Activated naive CD8-positive, alpha-beta T cell treated with anti-CD3 and anti-CD28 coated beads, Interleukin-2, amount 10 ng/mL, durations not matched to agents 7 days and 5 days (primary cell): Measurements from ENCODE around the gene WDHD1. TPM values are rescaled to one million over a fixed set of nuclear protein-coding genes. Genes with fewer than 3 reads are reported as not detected.

Source experiments
- ATAC-seq: fragments of 150-1000 bp; cut with Tn5 transposase; one replicate; pipeline ENCODE4 v1.10.0; 2021; ENCODE audit warnings: low read depth, moderate library complexity
- POLR2A ChIA-PET: fragments of 350-600 bp; sonication (Branson Sonifier 250); formaldehyde crosslinking; loops from one replicate; lab custom pipeline; 2021; ENCODE audit warnings: antibody characterized with exemption; lab: Charles Lee
- DNase-seq: peaks from one replicate; pipeline ENCODE4 v3.0.0; 2021
- H3K27ac Mint-ChIP-seq: one replicate; pipeline ENCODE4 v1.8.0; 2022; ENCODE audit warnings: mild to moderate bottlenecking, mixed read lengths
- H3K27me3 Mint-ChIP-seq: one replicate; pipeline ENCODE4 v1.8.0; 2022; ENCODE audit warnings: mild to moderate bottlenecking, moderate library complexity, mixed read lengths
- H3K36me3 Mint-ChIP-seq: one replicate; pipeline ENCODE4 v1.8.0; 2021; ENCODE audit warnings: mild to moderate bottlenecking, mixed read lengths
- H3K4me1 Mint-ChIP-seq: one replicate; pipeline ENCODE4 v1.8.0; 2021; ENCODE audit warnings: mixed read lengths
- H3K4me3 Mint-ChIP-seq: one replicate; pipeline ENCODE4 v1.8.0; 2022; ENCODE audit warnings: mild to moderate bottlenecking, moderate library complexity, mixed read lengths
- H3K9me3 Mint-ChIP-seq: one replicate; pipeline ENCODE4 v1.8.0; 2021; ENCODE audit warnings: mixed read lengths
- total RNA-seq, 2 experiments: library from RNA; stranded (reverse); gene quantifications; one replicate each; pipeline ENCODE4 v1.2.3, GENCODE V29; 2021

The WDHD1 gene
- total RNA-seq, 2 experiments from 2014 or later, result 35.1 to 37.9 TPM

GRCh38 chr14:54889919-54890318 is 137.0 kb downstream of the WDHD1 start:
- H3K27ac Mint-ChIP-seq, result peak overlapping the region; percentile 60
- no peak overlapping the region for H3K4me3 Mint-ChIP-seq
- ATAC-seq, result no peak
- peaks cover 13% of the 10 kb centered on the region for H3K36me3 Mint-ChIP-seq
- peaks cover 37% of the 10 kb centered on the region for H3K4me1 Mint-ChIP-seq
- no peaks in the 10 kb centered on the region for H3K9me3 Mint-ChIP-seq
- H3K27me3 Mint-ChIP-seq, result no peaks in the 10 kb centered on the region
- DNase-seq, result no peak
- POLR2A ChIA-PET, result interaction anchor here (1.2 to 2.5 kb wide), 2 partner anchors 8 to 12 kb away, joined by 4 to 9 read pairs; no protein-coding TSS in a partner anchor

Other genes with a start within 250 kb of the WDHD1 start
- 10 to 100 TPM; 46.4 to 47.3 TPM for gene GCH1, start 124.3 kb downstream of the WDHD1 start, total RNA-seq
- gene SOCS4, start 137 bp upstream of the WDHD1 start, total RNA-seq, result 10 to 100 TPM; 25.8 to 31.6 TPM
- gene MAPK1IP1L, start 24.5 kb upstream of the WDHD1 start, total RNA-seq, result 10 to 100 TPM; 87.1 to 87.3 TPM
- 100 to 1,000 TPM; 115 to 119 TPM for gene LGALS3, start 102.2 kb upstream of the WDHD1 start, total RNA-seq
- 10 to 100 TPM; 79.7 to 84.8 TPM for gene DLGAP5, start 164.5 kb upstream of the WDHD1 start, total RNA-seq
- 10 to 100 TPM; 26.1 to 27.0 TPM for gene FBXO34, start 244.3 kb upstream of the WDHD1 start, total RNA-seq